ENCODE data around the gene RBFA. TPM values are rescaled to one million over a fixed set of nuclear protein-coding genes. Genes with fewer than 3 reads are reported as not detected.
A peak's percentile ranks its signal among the peaks of the same experiment; 100 is the strongest.
"Not testable (repeated sequence)": the region's sequence is repeated elsewhere in the genome, so short reads cannot be mapped to it uniquely, and the experiment has no call there.

RBFA gene
- total RNA-seq, 2 donors from 2014 or later: 21.7 to 37.5 TPM

DNA sequence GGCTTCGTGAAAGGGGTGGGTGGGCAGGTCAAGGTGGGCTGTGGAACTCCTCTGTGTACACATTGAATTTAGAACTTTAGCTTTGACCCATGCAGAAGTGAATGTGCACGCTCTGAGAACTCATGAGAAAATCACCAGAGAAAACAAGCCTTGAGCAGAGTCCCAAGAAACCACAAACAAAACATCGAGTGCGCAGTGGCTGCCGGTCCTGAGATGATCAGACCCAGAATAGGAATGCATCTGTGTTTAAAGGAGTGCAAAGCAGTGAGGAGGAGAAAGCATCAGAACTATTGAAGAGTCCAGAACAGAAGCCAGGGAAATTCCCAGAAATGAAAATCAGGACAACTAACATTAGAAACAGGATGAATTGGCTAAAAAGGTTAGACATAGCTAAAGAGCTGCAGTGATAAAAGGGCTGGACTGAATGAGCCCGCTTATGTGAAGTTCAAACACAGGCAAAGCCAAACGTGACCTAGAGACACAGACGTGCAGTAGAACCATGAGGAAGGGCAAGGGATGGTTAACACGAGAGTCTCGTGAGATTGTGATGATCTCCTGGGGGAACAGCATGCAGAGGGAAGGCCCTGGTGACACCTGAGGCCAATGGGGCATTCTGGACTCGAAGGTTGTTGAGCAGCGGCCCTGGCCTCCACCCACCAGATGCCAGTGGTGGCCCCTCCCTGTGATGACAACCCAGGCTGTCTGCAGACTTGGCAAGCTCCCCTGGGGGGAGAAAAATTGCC, 29.5 kb upstream of the RBFA start:
- TF ChIP-seq, protein P1, sequence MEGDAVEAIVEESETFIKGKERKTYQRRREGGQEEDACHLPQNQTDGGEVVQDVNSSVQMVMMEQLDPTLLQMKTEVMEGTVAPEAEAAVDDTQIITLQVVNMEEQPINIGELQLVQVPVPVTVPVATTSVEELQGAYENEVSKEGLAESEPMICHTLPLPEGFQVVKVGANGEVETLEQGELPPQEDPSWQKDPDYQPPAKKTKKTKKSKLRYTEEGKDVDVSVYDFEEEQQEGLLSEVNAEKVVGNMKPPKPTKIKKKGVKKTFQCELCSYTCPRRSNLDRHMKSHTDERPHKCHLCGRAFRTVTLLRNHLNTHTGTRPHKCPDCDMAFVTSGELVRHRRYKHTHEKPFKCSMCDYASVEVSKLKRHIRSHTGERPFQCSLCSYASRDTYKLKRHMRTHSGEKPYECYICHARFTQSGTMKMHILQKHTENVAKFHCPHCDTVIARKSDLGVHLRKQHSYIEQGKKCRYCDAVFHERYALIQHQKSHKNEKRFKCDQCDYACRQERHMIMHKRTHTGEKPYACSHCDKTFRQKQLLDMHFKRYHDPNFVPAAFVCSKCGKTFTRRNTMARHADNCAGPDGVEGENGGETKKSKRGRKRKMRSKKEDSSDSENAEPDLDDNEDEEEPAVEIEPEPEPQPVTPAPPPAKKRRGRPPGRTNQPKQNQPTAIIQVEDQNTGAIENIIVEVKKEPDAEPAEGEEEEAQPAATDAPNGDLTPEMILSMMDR (IDR thresholded peaks at IDR 0.05): no peak
- no peak overlapping the region for H3K27ac ChIP-seq
- DNase-seq (ENCODE audit: low spot score): no peak
- H3K27me3 ChIP-seq (replicated peaks; ENCODE audit: insufficient read depth): no peaks in the 10 kb centered on the region
- ATAC-seq (ENCODE audit: insufficient number of reproducible peaks, low FRiP score, low read depth): no peak
- H3K36me3 ChIP-seq: no peaks in the 10 kb centered on the region
- no peaks in the 10 kb centered on the region for H3K9me3 ChIP-seq
- H3K4me1 ChIP-seq (ENCODE audit: control insufficient read depth in 1 of 2, low read depth in 2 of 2): peaks cover 0 to 2% of the 10 kb centered on the region in 2 donors
- no peak overlapping the region for H3K4me3 ChIP-seq

DNA sequence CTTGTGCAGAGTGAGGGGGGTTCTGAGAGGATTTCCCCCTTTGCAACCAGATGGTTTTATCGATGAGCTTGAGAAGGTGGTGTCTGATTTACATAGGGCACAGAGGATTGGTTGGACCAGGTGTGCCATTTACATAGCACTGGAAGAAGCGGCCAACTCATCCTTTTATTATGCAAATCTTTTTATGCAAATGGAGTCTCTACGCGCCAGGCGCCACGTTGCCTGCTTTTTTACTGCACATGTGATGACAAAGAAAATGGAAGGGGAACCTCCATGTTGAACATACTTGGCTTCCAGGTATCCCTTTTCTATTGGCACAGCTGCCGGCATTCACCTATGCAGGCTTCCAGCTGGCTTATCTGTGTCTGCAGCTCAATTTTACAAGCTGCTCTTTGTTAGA, 27.5 kb upstream of the RBFA start:
- peaks cover 3% of the 10 kb centered on the region for H3K9me3 ChIP-seq
- no peaks in the 10 kb centered on the region for H3K27me3 ChIP-seq (replicated peaks; ENCODE audit: insufficient read depth)
- no peak for ATAC-seq (ENCODE audit: insufficient number of reproducible peaks, low FRiP score, low read depth)
- peaks cover 4 to 11% of the 10 kb centered on the region in 2 donors for H3K4me1 ChIP-seq (ENCODE audit: control insufficient read depth in 1 of 2, low read depth in 2 of 2)
- no peaks in the 10 kb centered on the region for H3K36me3 ChIP-seq
- no peak for DNase-seq (ENCODE audit: low spot score)
- H3K27ac ChIP-seq: no peak overlapping the region
- TF ChIP-seq, protein P1 (IDR thresholded peaks at IDR 0.05): no peak
- no peak overlapping the region for H3K4me3 ChIP-seq

DNA sequence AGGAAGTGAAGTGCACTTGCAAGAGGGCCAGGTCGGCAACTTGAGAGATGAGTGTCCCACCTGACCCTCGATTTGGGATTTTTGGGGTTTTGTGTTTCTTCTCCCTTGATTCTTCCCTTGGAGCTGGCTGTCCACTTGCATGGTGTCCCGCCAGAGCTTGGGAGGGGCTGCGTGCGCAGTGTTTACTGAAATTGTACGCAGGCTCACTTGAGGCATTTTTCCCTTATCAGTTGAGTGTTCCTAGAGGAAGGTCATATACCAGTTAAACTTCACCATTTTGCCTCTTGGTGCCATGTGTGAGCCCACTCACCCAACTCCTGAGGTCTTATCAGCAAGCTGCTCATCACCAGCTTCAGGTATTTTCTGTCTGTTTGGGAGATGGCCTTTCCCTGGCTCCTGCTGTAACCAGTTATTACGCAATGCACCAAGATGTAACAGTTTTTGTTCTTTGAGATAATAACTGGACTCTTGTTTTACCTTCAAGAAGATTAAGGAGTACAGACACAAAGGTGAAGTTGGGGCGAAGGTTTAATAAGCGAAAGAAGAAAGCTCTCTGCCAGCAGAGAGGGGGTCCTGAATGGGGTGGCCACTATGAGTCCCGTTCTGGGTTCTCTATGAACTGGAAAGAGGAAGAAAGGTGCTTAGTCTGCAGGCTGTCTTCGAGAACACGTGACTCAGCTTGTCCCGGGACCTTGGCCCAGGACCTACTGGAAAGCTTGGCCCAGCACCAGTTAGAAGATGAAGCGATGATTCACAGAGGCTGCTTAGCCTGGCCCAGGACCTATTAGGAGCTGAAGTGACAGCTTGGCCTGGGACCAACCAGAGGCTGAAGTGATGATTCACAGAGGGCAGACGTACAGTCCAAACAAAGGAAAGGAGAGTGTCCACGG, 24.3 kb upstream of the RBFA start:
- no peaks in the 10 kb centered on the region for H3K27me3 ChIP-seq (replicated peaks; ENCODE audit: insufficient read depth)
- H3K4me1 ChIP-seq (ENCODE audit: control insufficient read depth in 1 of 2, low read depth in 2 of 2): peaks cover 4 to 11% of the 10 kb centered on the region in 2 donors
- TF ChIP-seq, protein P1 (IDR thresholded peaks at IDR 0.05): no peak
- peak; percentile 77 for DNase-seq (ENCODE audit: low spot score)
- peak overlapping the region; percentile 36 for H3K4me3 ChIP-seq
- H3K27ac ChIP-seq: peak overlapping the region; percentile 56 to 70
- peak; percentile 100 for ATAC-seq (ENCODE audit: insufficient number of reproducible peaks, low FRiP score, low read depth)
- peaks cover 5% of the 10 kb centered on the region for H3K9me3 ChIP-seq
- H3K36me3 ChIP-seq: no peaks in the 10 kb centered on the region

DNA sequence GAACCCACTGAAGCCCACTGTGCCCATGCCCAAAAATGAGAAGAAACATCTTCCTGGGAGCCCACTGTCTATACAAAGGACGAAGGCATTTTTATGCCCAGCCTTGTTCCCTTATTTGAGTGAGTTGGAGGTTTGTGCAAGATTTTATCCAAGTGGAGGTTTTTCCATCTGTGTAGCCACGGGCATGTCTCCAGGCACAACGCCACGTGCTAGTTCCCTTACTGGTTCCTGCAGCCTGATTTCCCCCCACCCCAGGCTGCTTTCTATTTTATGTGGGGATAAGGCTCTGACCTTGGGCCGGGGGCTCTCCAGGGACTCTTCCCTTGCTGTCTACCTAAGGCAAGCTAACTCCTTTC, 23.7 kb upstream of the RBFA start:
- no peak for DNase-seq (ENCODE audit: low spot score)

GRCh38 chr18:80011496-80012137, 22.6 kb upstream of the RBFA start:
- Histone ChIP-seq H3K4me1 (ENCODE audit: control insufficient read depth in 1 of 2, low read depth in 2 of 2) (peaks cover 4 to 11% of the 10 kb centered on the region in 2 donors), H3K27ac (peak overlapping the region in 1 of 2 donors; percentile 70)
- ATAC-seq (ENCODE audit: insufficient number of reproducible peaks, low FRiP score, low read depth); H3K36me3 ChIP-seq; H3K9me3 ChIP-seq; H3K4me3 ChIP-seq; H3K27me3 ChIP-seq (replicated peaks; ENCODE audit: insufficient read depth); DNase-seq (ENCODE audit: low spot score): not testable (repeated sequence)

More for the DNA sequence above, 23.7 kb upstream of the RBFA start:
- Histone ChIP-seq H3K9me3 (peaks cover 6% of the 10 kb centered on the region), H3K36me3 (no peaks in the 10 kb centered on the region), H3K27ac (peak overlapping the region; percentile 56 to 70), H3K4me3 (peak overlapping the region; percentile 36), H3K4me1 (ENCODE audit: control insufficient read depth in 1 of 2, low read depth in 2 of 2) (peaks cover 4 to 11% of the 10 kb centered on the region in 2 donors), H3K27me3 (replicated peaks; ENCODE audit: insufficient read depth) (no peaks in the 10 kb centered on the region)
- no peak for ATAC-seq (ENCODE audit: insufficient number of reproducible peaks, low FRiP score, low read depth)
- TF ChIP-seq, protein P1 (IDR thresholded peaks at IDR 0.05): no peak
